ENCODE measurements around the gene STX3.

The STX3 gene

DNA sequence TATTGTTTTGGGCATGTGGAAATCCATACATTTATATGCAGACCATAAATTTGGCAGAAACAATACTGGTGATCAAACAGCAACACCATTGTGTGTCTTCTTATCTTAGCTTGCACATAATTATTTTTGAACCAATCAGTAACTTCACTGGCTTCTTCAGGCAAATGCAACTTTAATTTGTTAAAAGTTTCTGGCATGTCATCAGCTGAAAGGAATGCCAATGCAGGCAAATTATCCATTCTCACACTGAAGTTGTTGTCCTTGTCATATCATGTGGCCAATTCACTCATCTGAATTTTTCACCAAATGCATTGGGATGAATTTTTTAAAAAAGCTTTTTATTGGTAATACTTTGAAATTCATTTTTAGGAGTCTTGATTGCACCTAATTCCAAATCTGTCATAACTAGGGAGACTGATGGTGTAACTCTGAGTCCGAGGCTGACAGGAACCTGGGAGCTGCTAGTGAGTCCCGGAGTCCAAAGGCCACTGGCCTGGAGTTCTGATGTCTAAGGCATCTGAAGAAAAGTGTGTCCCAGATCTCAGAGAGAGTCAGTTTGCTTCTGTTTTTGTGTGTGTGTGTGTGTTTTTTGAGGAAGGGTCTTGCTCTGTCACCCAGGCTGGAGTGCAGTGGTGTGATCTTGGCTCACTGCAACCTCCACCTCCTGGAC, 24.1 kb upstream of the STX3 start:
- TF ChIP-seq, protein P1, sequence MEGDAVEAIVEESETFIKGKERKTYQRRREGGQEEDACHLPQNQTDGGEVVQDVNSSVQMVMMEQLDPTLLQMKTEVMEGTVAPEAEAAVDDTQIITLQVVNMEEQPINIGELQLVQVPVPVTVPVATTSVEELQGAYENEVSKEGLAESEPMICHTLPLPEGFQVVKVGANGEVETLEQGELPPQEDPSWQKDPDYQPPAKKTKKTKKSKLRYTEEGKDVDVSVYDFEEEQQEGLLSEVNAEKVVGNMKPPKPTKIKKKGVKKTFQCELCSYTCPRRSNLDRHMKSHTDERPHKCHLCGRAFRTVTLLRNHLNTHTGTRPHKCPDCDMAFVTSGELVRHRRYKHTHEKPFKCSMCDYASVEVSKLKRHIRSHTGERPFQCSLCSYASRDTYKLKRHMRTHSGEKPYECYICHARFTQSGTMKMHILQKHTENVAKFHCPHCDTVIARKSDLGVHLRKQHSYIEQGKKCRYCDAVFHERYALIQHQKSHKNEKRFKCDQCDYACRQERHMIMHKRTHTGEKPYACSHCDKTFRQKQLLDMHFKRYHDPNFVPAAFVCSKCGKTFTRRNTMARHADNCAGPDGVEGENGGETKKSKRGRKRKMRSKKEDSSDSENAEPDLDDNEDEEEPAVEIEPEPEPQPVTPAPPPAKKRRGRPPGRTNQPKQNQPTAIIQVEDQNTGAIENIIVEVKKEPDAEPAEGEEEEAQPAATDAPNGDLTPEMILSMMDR (IDR thresholded peaks at IDR 0.05; ENCODE audit: insufficient read depth, low read depth, low read length, missing control alignments), result no peak
- H3K4me3 ChIP-seq (ENCODE audit: low read depth, low read length), result no peak overlapping the region

DNA sequence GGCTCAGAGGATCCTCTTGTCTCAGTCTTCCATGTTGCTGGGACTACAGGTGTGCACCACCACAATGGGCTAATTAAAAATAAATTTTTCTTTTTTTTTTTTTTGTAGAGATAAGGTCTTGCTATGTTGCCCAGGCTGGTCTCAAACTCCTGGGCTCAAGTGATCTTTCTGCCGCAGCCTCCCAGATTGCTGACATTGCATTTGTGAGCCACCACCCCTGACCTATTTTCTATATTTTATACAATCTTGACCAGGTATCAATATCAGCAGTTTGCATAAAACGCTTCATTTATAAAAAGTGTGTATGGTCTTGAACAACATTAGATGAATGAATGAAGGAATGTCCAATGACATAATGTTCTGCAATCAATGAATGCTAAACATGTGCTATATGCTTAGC, 9.1 kb upstream of the STX3 start:
- no peak overlapping the region for H3K4me3 ChIP-seq (ENCODE audit: low read depth, low read length)
- no peak for DNase-seq (ENCODE audit: low read depth)
- TF ChIP-seq, protein P1 (IDR thresholded peaks at IDR 0.05; ENCODE audit: insufficient read depth, low read depth, low read length, missing control alignments), result no peak

More for the DNA sequence above, 24.1 kb upstream of the STX3 start:
- no peak for DNase-seq (ENCODE audit: low read depth)

DNA sequence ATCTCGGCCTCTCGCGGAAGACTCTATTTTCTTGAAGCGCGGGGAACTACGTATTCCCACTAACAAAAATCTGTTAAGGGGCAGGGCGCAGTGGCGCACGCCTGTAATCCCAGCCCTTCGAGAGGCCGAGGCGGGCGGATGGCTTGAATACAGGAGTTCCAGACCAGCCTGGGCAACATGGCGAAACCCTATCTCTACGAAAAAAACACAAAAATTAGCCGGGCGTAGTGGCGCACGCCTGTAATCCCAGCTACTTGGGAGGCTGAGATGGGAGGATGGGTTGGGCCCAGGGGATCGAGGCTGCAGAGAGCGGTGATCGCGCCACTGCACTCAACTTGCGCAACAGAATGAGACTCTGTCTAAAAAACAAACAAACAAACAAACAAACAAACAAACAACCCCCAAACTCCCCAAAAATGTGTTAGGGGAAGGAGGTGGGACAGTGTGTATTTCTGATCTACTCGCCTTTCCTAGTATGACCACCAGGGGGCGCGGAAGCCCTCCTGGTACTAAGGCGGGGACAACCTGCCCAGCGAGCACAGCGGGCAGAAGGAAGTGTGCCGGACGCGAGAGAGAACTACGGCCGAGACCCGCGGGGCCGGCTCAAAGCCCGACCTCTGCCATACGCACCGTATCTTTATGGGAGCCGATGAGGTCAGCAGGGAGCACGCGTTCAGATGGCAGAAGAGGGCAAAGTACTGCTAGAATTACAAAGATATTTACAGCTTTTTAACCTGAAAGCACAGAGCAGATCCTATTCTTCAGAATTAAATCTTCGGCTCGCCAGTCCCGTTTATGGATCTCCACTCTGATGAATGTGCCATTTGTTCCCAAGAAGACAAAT, 1.3 kb upstream of the STX3 start:
- TF ChIP-seq, protein P1 (IDR thresholded peaks at IDR 0.05; ENCODE audit: insufficient read depth, low read depth, low read length, missing control alignments), result peak; percentile 96
- DNase-seq (ENCODE audit: low read depth), result peak; percentile 83
- H3K4me3 ChIP-seq (ENCODE audit: low read depth, low read length), result peak overlapping the region; percentile 78

DNA sequence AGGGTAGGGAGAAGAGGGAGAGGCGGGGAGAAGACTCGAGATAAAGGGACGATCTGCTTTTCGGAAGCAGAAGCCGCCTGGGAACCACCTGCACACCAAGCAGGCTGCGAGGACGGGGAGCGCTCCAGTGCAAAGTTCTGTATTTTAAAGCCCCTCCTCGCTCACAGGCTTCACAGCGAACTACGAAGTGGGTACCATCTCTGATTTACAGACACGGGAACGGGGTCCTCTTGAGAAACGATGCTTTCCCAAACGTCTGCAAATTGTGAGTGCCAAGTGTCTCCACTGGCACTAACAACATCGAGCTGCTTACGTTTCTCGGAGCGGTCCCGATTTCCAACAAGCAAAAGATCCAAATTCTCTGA, 700 bp upstream of the STX3 start:
- peak; percentile 22 for DNase-seq (ENCODE audit: low read depth)
- TF ChIP-seq, protein P1 (IDR thresholded peaks at IDR 0.05; ENCODE audit: insufficient read depth, low read depth, low read length, missing control alignments), result no peak
- H3K4me3 ChIP-seq (ENCODE audit: low read depth, low read length), result peak overlapping the region; percentile 78

DNA sequence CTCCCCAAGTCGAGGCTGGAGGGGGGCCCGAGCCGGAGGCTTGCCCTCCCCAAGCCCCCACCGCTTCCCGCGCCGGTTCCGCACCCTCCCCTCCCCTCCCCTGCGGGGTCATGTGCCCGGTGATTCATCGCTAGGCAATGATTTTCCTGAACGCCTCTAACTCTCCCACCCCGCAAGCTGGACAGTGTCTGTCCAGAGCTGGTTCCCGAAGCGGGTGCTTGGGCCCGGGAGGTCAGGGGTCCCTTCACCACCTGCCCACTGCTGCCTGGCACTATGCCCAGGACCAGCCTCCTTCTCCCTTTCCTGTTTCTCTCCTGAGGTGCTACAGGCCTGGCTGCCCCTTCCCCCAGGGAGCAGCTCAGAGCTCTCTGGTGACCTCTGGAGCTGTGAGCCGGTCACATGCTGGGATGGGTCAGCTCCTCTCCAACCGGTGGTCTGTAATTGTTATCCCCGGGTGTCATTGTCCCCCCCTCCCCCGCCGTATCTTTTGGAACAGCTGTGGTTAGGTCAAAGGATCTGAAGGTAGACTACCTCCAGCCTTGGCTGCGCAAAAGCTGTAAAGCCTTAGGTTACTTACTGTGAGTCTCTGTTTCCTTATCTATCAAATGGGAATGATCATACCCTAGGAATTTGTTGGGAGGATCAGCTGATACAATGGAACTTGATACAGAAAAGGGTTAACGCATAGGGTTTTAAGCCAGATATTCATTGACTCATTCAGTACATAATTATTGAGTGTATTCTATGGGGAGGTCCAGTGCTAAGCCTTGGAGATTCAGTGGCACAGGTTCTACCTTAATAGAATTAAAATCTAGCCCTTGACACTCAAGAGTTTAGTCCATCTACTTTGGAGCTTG, 753 bp downstream of the STX3 start:
- peak overlapping the region; percentile 78 for H3K4me3 ChIP-seq (ENCODE audit: low read depth, low read length)
- no peak for DNase-seq (ENCODE audit: low read depth)
- TF ChIP-seq, protein P1 (IDR thresholded peaks at IDR 0.05; ENCODE audit: insufficient read depth, low read depth, low read length, missing control alignments), result no peak

DNA sequence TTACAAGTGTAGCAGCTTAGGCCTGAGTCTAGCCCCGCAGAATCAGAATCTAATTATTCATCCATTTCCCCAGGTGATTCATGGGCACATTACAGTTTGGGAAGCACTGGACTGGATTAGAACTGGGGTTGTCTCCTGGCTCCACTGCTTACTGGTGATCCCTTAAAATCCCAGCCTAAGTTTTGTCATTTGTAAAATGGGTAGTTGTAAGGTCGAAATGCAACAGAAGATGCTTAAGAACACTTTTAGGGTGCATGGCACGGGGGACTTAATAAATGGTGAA, 1.3 kb downstream of the STX3 start:
- no peak overlapping the region for H3K4me3 ChIP-seq (ENCODE audit: low read depth, low read length)
- no peak for DNase-seq (ENCODE audit: low read depth)
- TF ChIP-seq, protein P1 (IDR thresholded peaks at IDR 0.05; ENCODE audit: insufficient read depth, low read depth, low read length, missing control alignments), result no peak

Measured in GM12865 (cell line).